Neuron (in vitro differentiated cells): ENCODE measurements around the gene KRTAP12-3.
"Not testable (repeated sequence)": the region's sequence is repeated elsewhere in the genome, so short reads cannot be mapped to it uniquely, and the experiment has no call there.

Experiments
- H2AFZ ChIP-seq: one replicate; pipeline ENCODE4 v1.6.1; 2013; ENCODE audit warnings: low read depth, mild to moderate bottlenecking, inconsistent platforms, low read length, moderate library complexity
- H3K27me3 ChIP-seq: one replicate; pipeline ENCODE4 v1.6.1; 2013; ENCODE audit warnings: low read length; ENCODE audit not compliant: insufficient read depth
- H3K36me3 ChIP-seq: one replicate; pipeline ENCODE4 v1.6.1; 2013; ENCODE audit warnings: low read length; ENCODE audit not compliant: insufficient read depth
- H3K4me1 ChIP-seq: one replicate; pipeline ENCODE4 v1.6.1; 2013; ENCODE audit warnings: low read length; ENCODE audit not compliant: insufficient read depth
- H3K4me3 ChIP-seq: 2 replicates; pipeline ENCODE4 v1.5.1; 2013; ENCODE audit warnings: mild to moderate bottlenecking, low read length, moderate library complexity
- H3K9me3 ChIP-seq: one replicate; pipeline ENCODE4 v1.6.1; 2013; ENCODE audit warnings: low read length

Gene KRTAP12-3

GRCh38 chr21:44686843-44687561 is 29.3 kb downstream of the KRTAP12-3 start:
- H2AFZ ChIP-seq = no peak overlapping the region
- peaks cover 2% of the 10 kb centered on the region for H3K9me3 ChIP-seq
- H3K4me1 ChIP-seq = peaks cover 8% of the 10 kb centered on the region
- H3K36me3 ChIP-seq = no peaks in the 10 kb centered on the region
- H3K4me3 ChIP-seq = no peak overlapping the region
- peaks cover 10% of the 10 kb centered on the region for H3K27me3 ChIP-seq

- Histone ChIP-seq H3K4me3 (no peak overlapping the region), H2AFZ (no peak overlapping the region), H3K36me3 (no peaks in the 10 kb centered on the region), H3K27me3 (peaks cover 6% of the 10 kb centered on the region), H3K4me1 (peaks cover 8% of the 10 kb centered on the region), H3K9me3 (peaks cover 2% of the 10 kb centered on the region)
These were observed 29.9 kb downstream of the KRTAP12-3 start for GRCh38 chr21:44687671-44688070.

- H3K4me1 ChIP-seq = not testable (repeated sequence)
These were observed 32.0 kb downstream of the KRTAP12-3 start for GRCh38 chr21:44689740-44690139.

GRCh38 chr21:44691686-44692085 is 34.0 kb downstream of the KRTAP12-3 start:
- no peaks in the 10 kb centered on the region for H3K9me3 ChIP-seq
- H3K36me3 ChIP-seq = no peaks in the 10 kb centered on the region
- no peak overlapping the region for H2AFZ ChIP-seq
- no peak overlapping the region for H3K4me3 ChIP-seq
- H3K4me1 ChIP-seq = peaks cover 1% of the 10 kb centered on the region
- H3K27me3 ChIP-seq = peaks cover 6% of the 10 kb centered on the region

More at GRCh38 chr21:44689740-44690139, 32.0 kb downstream of the KRTAP12-3 start:
- not testable (repeated sequence) for H3K9me3 ChIP-seq, H3K36me3 ChIP-seq, H3K27me3 ChIP-seq, H2AFZ ChIP-seq, H3K4me3 ChIP-seq

GRCh38 chr21:44692798-44693512 is 35.2 kb downstream of the KRTAP12-3 start:
- no peaks in the 10 kb centered on the region for H3K9me3 ChIP-seq
- no peak overlapping the region for H2AFZ ChIP-seq
- no peaks in the 10 kb centered on the region for H3K36me3 ChIP-seq
- H3K4me1 ChIP-seq = peaks cover 3% of the 10 kb centered on the region
- no peak overlapping the region for H3K4me3 ChIP-seq
- H3K27me3 ChIP-seq = peaks cover 7% of the 10 kb centered on the region

- H3K27me3 ChIP-seq = peaks cover 17% of the 10 kb centered on the region
- H3K4me1 ChIP-seq = peaks cover 7% of the 10 kb centered on the region
- H2AFZ ChIP-seq = no peak overlapping the region
- no peaks in the 10 kb centered on the region for H3K36me3 ChIP-seq
- no peaks in the 10 kb centered on the region for H3K9me3 ChIP-seq
- H3K4me3 ChIP-seq = no peak overlapping the region
These were observed 37.0 kb downstream of the KRTAP12-3 start for GRCh38 chr21:44694776-44695175.

GRCh38 chr21:44695184-44695583 is 37.5 kb downstream of the KRTAP12-3 start:
- no peaks in the 10 kb centered on the region for H3K36me3 ChIP-seq
- H2AFZ ChIP-seq = no peak overlapping the region
- H3K4me1 ChIP-seq = peaks cover 11% of the 10 kb centered on the region
- no peak overlapping the region for H3K4me3 ChIP-seq
- H3K9me3 ChIP-seq = no peaks in the 10 kb centered on the region
- peaks cover 20% of the 10 kb centered on the region for H3K27me3 ChIP-seq

- Histone ChIP-seq H3K4me3 (no peak overlapping the region), H3K36me3 (no peaks in the 10 kb centered on the region), H3K27me3 (peaks cover 24% of the 10 kb centered on the region), H2AFZ (no peak overlapping the region), H3K4me1 (peaks cover 14% of the 10 kb centered on the region), H3K9me3 (no peaks in the 10 kb centered on the region)
These were observed 37.9 kb downstream of the KRTAP12-3 start for GRCh38 chr21:44695641-44696040.

GRCh38 chr21:44696572-44696971 is 38.8 kb downstream of the KRTAP12-3 start:
- Histone ChIP-seq H2AFZ (no peak overlapping the region), H3K27me3 (peaks cover 30% of the 10 kb centered on the region), H3K9me3 (no peaks in the 10 kb centered on the region), H3K4me3 (no peak overlapping the region), H3K4me1 (peaks cover 14% of the 10 kb centered on the region), H3K36me3 (no peaks in the 10 kb centered on the region)

GRCh38 chr21:44697172-44697810 is 39.6 kb downstream of the KRTAP12-3 start, which contains the start of gene KRTAP10-12:
TSS of gene KRTAP10-12 (plus strand) at chr21:44697172. CDS start at chr21:44697202, 30 bp downstream.
- H3K36me3 ChIP-seq, H3K9me3 ChIP-seq, H2AFZ ChIP-seq, H3K4me3 ChIP-seq: not testable (repeated sequence)
- Histone ChIP-seq H3K4me1 (peaks cover 14% of the 10 kb centered on the region), H3K27me3 (peaks cover 36% of the 10 kb centered on the region)

- Histone ChIP-seq H3K4me1 (peaks cover 14% of the 10 kb centered on the region), H3K27me3 (peaks cover 44% of the 10 kb centered on the region), H3K9me3 (no peaks in the 10 kb centered on the region), H3K36me3 (no peaks in the 10 kb centered on the region), H3K4me3 (no peak overlapping the region), H2AFZ (no peak overlapping the region)
These were observed 40.3 kb downstream of the KRTAP12-3 start for GRCh38 chr21:44697811-44698734.

- H3K27me3 ChIP-seq = peaks cover 58% of the 10 kb centered on the region
- no peaks in the 10 kb centered on the region for H3K36me3 ChIP-seq
- no peak overlapping the region for H3K4me3 ChIP-seq
- H3K9me3 ChIP-seq = no peaks in the 10 kb centered on the region
- H3K4me1 ChIP-seq = peaks cover 14% of the 10 kb centered on the region
- H2AFZ ChIP-seq = no peak overlapping the region
These were observed 41.8 kb downstream of the KRTAP12-3 start for GRCh38 chr21:44699502-44700001.
